Suprapubic skin (tissue), 4 donors: ENCODE results near the gene UBTD1.
A peak's percentile ranks its signal among the peaks of the same experiment; 100 is the strongest.

ENCODE experiments used
- CTCF ChIP-seq, 2 donors: fragments of 200-600 bp in 1 of 2; fragments of 450-650 bp in 1 of 2; sonication (generic) in 1 of 2; IDR thresholded peaks; one replicate each; pipeline ENCODE4 v1.5.1; 2016 to 2019; ENCODE audit warnings: antibody characterized with exemption in 2 of 2, mild to moderate bottlenecking in 1 of 2, moderate library complexity in 1 of 2
- EP300 ChIP-seq: sonication (generic); formaldehyde crosslinking; IDR thresholded peaks from one replicate; pipeline ENCODE4 v1.6.1; 2017; ENCODE audit warnings: antibody characterized with exemption
- POLR2A ChIP-seq, 2 donors: fragments of 450-650 bp; IDR thresholded peaks; one replicate each; pipeline ENCODE4 v1.6.1; 2017; ENCODE audit warnings: antibody characterized with exemption in 2 of 2, mild to moderate bottlenecking in 2 of 2, moderate library complexity in 2 of 2
- POLR2AphosphoS5 ChIP-seq, 3 donors: sonication (generic); formaldehyde crosslinking; IDR thresholded peaks; one replicate each; pipeline ENCODE4 v1.6.1; 2017; ENCODE audit warnings: antibody characterized with exemption in 3 of 3

- TF ChIP-seq POLR2AphosphoS5 (IDR thresholded peaks at IDR 0.05) (peak in 2 of 3 donors; percentile 29 to 65), CTCF (IDR thresholded peaks at IDR 0.05) (no peak), POLR2A (IDR thresholded peaks at IDR 0.05) (no peak), EP300 (no peak)
Observed at GRCh38 chr10:97542169-97543024, 43.7 kb downstream of the UBTD1 start.
